T-helper 22 cell (primary cell): ENCODE measurements around the gene ENPP5.

Source experiments
- DNase-seq: peaks from one replicate; pipeline ENCODE4 v3.0.0-alpha.2; 2020; ENCODE audit warnings: low read depth

ENPP5 gene

GRCh38 chr6:46170357-46171289, at the start of gene ENPP5:
ENPP5 (minus strand) TSS chr6:46170980; CDS start chr6:46168262, 2,718 bp downstream.
- no peak for DNase-seq

- no peak for DNase-seq
Observed at GRCh38 chr6:46219661-46220060, 48.9 kb upstream of the ENPP5 start.

GRCh38 chr6:46218457-46218856, 47.7 kb upstream of the ENPP5 start:
- DNase-seq = no peak

GRCh38 chr6:46217671-46218131, 46.9 kb upstream of the ENPP5 start:
- no peak for DNase-seq

- no peak for DNase-seq
Observed at GRCh38 chr6:46216879-46217278, 46.1 kb upstream of the ENPP5 start.

GRCh38 chr6:46215777-46216176, 45.0 kb upstream of the ENPP5 start:
- DNase-seq = no peak

- DNase-seq = no peak
Observed at GRCh38 chr6:46215213-46215612, 44.4 kb upstream of the ENPP5 start.

GRCh38 chr6:46211917-46212316, 41.1 kb upstream of the ENPP5 start:
- no peak for DNase-seq

- DNase-seq = no peak
Observed at GRCh38 chr6:46210294-46210693, 39.5 kb upstream of the ENPP5 start.

- DNase-seq = no peak
Observed at GRCh38 chr6:46208303-46208702, 37.5 kb upstream of the ENPP5 start.

GRCh38 chr6:46207174-46207573, 36.4 kb upstream of the ENPP5 start:
- DNase-seq = no peak

GRCh38 chr6:46204880-46205650, 34.3 kb upstream of the ENPP5 start:
- DNase-seq = no peak

- DNase-seq = no peak
Observed at GRCh38 chr6:46203391-46204177, 32.8 kb upstream of the ENPP5 start.

- no peak for DNase-seq
Observed at GRCh38 chr6:46201702-46202101, 30.9 kb upstream of the ENPP5 start.

- no peak for DNase-seq
Observed at GRCh38 chr6:46199387-46199786, 28.6 kb upstream of the ENPP5 start.

GRCh38 chr6:46191961-46192360, 21.2 kb upstream of the ENPP5 start:
- DNase-seq = no peak

- no peak for DNase-seq
Observed at GRCh38 chr6:46190889-46191288, 20.1 kb upstream of the ENPP5 start.

- no peak for DNase-seq
Observed at GRCh38 chr6:46189726-46190125, 18.9 kb upstream of the ENPP5 start.

- DNase-seq = no peak
Observed at GRCh38 chr6:46186583-46186982, 15.8 kb upstream of the ENPP5 start.

- no peak for DNase-seq
Observed at GRCh38 chr6:46184114-46184513, 13.3 kb upstream of the ENPP5 start.

- no peak for DNase-seq
Observed at GRCh38 chr6:46175976-46176375, 5.2 kb upstream of the ENPP5 start.

GRCh38 chr6:46175446-46175845, 4.7 kb upstream of the ENPP5 start:
- no peak for DNase-seq
